Nephron progenitor cell (in vitro differentiated cells): ENCODE results near the gene OR7A5.

Source experiments
- DNase-seq: peaks from one replicate; pipeline ENCODE4 v3.0.0; 2021
- H3K27ac Mint-ChIP-seq: 2 replicates; pipeline ENCODE4 v1.8.0; 2021; ENCODE audit warnings: mild to moderate bottlenecking, moderate library complexity, mixed read lengths
- H3K27me3 Mint-ChIP-seq: 2 replicates; pipeline ENCODE4 v1.8.0; 2021; ENCODE audit warnings: mild to moderate bottlenecking, low read depth, mixed read lengths; ENCODE audit not compliant: poor library complexity
- H3K36me3 Mint-ChIP-seq: 2 replicates; pipeline ENCODE4 v1.8.0; 2021; ENCODE audit warnings: low read depth, mixed read lengths
- H3K4me1 Mint-ChIP-seq: 2 replicates; pipeline ENCODE4 v1.8.0; 2021; ENCODE audit warnings: mixed read lengths
- H3K4me3 Mint-ChIP-seq: 2 replicates; pipeline ENCODE4 v1.8.0; 2021; ENCODE audit warnings: mild to moderate bottlenecking, moderate library complexity, mixed read lengths
- H3K9me3 Mint-ChIP-seq: 2 replicates; pipeline ENCODE4 v1.8.0; 2021; ENCODE audit warnings: mild to moderate bottlenecking, moderate library complexity, mixed read lengths
- TF ChIP-seq, protein P1 (sequence below): fragments of 200-600 bp; sonication (generic); IDR thresholded peaks from 2 replicates; pipeline ENCODE4 v1.5.0; 2021; ENCODE audit warnings: antibody characterized with exemption

Gene OR7A5

DNA sequence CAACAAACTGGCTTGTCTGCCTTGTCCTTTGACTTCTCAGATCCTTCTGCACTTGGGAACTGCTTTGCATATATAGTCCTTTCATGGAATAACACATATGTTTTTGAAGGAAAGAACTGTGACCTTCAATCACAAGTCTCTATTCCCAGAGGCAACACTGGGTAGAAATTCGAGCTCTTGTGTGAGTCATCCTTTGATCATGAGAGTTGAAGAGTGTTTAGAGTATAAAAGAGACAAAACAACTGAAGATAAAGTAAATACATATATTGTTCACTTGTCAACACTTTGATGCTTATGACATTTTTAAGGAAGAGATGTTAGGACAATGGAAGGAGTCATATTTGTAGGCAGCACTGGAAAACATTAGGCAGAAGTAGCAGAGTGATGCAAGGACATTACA is 5.2 kb upstream of the OR7A5 start:
- peaks cover 10% of the 10 kb centered on the region for H3K27me3 Mint-ChIP-seq
- no peak for DNase-seq
- H3K9me3 Mint-ChIP-seq: peaks cover 72% of the 10 kb centered on the region
- no peak overlapping the region for H3K4me3 Mint-ChIP-seq
- TF ChIP-seq, protein P1, sequence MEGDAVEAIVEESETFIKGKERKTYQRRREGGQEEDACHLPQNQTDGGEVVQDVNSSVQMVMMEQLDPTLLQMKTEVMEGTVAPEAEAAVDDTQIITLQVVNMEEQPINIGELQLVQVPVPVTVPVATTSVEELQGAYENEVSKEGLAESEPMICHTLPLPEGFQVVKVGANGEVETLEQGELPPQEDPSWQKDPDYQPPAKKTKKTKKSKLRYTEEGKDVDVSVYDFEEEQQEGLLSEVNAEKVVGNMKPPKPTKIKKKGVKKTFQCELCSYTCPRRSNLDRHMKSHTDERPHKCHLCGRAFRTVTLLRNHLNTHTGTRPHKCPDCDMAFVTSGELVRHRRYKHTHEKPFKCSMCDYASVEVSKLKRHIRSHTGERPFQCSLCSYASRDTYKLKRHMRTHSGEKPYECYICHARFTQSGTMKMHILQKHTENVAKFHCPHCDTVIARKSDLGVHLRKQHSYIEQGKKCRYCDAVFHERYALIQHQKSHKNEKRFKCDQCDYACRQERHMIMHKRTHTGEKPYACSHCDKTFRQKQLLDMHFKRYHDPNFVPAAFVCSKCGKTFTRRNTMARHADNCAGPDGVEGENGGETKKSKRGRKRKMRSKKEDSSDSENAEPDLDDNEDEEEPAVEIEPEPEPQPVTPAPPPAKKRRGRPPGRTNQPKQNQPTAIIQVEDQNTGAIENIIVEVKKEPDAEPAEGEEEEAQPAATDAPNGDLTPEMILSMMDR: no peak
- H3K27ac Mint-ChIP-seq: no peak overlapping the region
- H3K4me1 Mint-ChIP-seq: no peaks in the 10 kb centered on the region
- H3K36me3 Mint-ChIP-seq: no peaks in the 10 kb centered on the region

DNA sequence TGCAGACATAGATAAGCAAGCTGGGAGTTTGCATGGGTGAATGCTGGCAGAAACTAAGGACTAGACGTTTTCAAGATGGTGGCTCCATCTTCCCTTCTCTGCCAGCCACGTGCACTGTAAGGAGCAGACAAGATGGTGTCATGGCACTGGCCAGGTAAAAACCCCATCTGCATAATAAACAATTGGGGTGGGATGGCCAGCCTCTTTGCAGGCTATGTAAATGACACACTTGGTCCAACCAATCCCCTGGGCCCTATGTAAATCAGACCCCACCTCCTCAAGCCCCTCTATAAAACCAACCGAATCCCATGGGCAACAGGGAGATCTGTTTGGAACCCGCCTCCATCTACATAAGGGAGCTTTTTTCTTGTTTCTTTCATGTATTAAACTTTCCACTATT is 2.4 kb upstream of the OR7A5 start:
- Mint-ChIP-seq H3K9me3 (peaks cover 53% of the 10 kb centered on the region), H3K27ac (no peak overlapping the region), H3K4me3 (no peak overlapping the region), H3K4me1 (no peaks in the 10 kb centered on the region), H3K36me3 (no peaks in the 10 kb centered on the region), H3K27me3 (peaks cover 7% of the 10 kb centered on the region)
- no peak for DNase-seq
- TF ChIP-seq, protein P1: no peak

DNA sequence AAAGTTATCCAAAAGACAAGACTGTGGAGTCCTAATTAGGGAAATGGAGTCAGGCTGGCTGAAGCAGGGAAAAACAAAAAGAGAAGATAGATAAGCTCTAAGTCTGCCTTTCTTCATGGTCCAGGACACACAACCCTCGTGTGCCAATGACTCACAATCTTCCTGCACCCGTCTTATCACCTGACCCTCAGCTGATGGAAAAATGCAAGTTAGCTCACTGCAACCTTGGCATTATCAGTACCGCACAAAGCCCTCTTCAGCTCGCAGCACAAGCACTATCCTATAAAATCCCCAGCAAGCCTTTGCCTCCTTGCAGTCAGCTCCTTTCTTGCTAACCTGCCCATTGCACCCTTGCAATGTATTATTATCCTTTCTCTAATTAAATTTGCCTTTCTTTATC is 4.3 kb downstream of the OR7A5 start:
- H3K4me3 Mint-ChIP-seq: no peak overlapping the region
- no peak overlapping the region for H3K27ac Mint-ChIP-seq
- H3K27me3 Mint-ChIP-seq: no peaks in the 10 kb centered on the region
- DNase-seq: no peak
- no peaks in the 10 kb centered on the region for H3K36me3 Mint-ChIP-seq
- TF ChIP-seq, protein P1: no peak
- H3K9me3 Mint-ChIP-seq: peaks cover 59% of the 10 kb centered on the region
- H3K4me1 Mint-ChIP-seq: no peaks in the 10 kb centered on the region

DNA sequence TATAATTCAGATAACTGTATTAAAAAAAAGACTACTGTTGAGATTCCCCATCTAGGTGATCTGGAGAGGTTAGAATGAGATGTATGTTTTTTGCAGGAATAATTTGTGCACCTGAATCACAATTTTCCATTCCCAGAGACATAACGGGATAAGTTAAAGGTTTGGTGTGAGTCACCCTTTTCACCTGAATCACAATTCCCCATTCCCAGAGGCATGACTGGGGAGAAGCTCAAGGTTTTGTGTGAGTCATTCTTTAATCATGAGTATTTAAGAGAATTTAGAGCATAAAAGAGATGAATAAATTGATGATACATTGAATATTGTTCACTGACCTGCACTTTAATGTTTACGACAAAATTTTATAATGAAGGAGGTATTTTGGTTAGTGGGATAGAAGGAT is 9.0 kb downstream of the OR7A5 start:
- H3K9me3 Mint-ChIP-seq: peaks cover 78% of the 10 kb centered on the region
- H3K27me3 Mint-ChIP-seq: peaks cover 3% of the 10 kb centered on the region
- H3K27ac Mint-ChIP-seq: no peak overlapping the region
- H3K4me1 Mint-ChIP-seq: no peaks in the 10 kb centered on the region
- DNase-seq: no peak
- H3K4me3 Mint-ChIP-seq: no peak overlapping the region
- H3K36me3 Mint-ChIP-seq: no peaks in the 10 kb centered on the region
- TF ChIP-seq, protein P1: no peak

DNA sequence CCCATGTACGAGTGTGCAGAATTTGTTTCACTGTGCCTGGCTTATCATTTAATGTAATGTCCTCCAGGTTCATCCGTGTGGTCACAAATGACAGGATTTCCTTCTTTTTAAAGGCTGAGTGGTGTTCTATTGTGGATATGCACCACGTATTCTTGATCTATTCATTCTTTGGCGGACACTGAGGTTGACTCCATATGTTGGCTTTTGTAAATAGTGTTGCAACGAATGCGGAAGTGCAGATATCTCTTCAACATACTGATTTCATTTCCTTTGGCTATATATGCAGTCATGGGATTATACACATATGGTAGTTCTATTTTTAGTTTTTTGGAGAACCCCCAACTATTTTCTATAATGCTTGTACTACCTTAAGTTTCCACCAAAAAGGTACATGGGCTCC is 13.0 kb downstream of the OR7A5 start:
- DNase-seq: no peak
- Mint-ChIP-seq H3K36me3 (no peaks in the 10 kb centered on the region), H3K4me1 (no peaks in the 10 kb centered on the region), H3K9me3 (peaks cover 73% of the 10 kb centered on the region), H3K27me3 (peaks cover 6% of the 10 kb centered on the region), H3K27ac (no peak overlapping the region), H3K4me3 (no peak overlapping the region)
- TF ChIP-seq, protein P1: no peak

DNA sequence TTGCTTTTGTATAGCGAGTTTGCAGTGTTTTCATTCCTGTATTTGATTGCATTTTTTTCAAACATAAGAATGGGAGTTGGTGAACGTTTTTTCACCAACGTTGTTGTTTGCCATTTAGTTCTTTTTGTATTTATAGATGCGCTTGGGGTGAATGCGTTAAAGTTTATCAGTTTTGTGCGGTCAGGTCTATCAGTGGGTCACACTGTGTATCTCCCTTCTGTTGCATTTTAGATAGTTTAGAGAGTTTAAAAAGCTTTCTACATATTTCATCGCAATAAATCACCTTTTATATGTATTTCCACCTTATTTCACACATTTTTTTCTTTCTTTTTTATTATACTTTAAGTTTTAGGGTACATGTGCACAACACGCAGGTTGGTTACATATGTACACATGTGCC is 16.4 kb downstream of the OR7A5 start:
- H3K27ac Mint-ChIP-seq: no peak overlapping the region
- DNase-seq: no peak
- TF ChIP-seq, protein P1: no peak
- no peaks in the 10 kb centered on the region for H3K4me1 Mint-ChIP-seq
- H3K27me3 Mint-ChIP-seq: peaks cover 6% of the 10 kb centered on the region
- no peak overlapping the region for H3K4me3 Mint-ChIP-seq
- no peaks in the 10 kb centered on the region for H3K36me3 Mint-ChIP-seq
- H3K9me3 Mint-ChIP-seq: peaks cover 71% of the 10 kb centered on the region
